ENCODE results near the gene CXorf58. TPM values are rescaled to one million over a fixed set of nuclear protein-coding genes. Genes with fewer than 3 reads are reported as not detected.

Gene CXorf58
- total and polyA plus RNA-seq, 2 of the 4 experiments (the other 2 are of a cell fraction), result not detected

GRCh38 chrX:23935106-23935505 is 27.3 kb downstream of the CXorf58 start:
- Histone ChIP-seq H3K36me3 (ENCODE audit: control insufficient read depth, insufficient read depth, low read length) (no peaks in the 10 kb centered on the region), H3K56ac (ENCODE audit: extremely low read depth, insufficient read depth, low read length) (no peak overlapping the region), H2BK5ac (ENCODE audit: low read depth, low read length, poor library complexity, severe bottlenecking) (no peak overlapping the region), H3K4me2 (ENCODE audit: low read depth, low read length) (no peak overlapping the region), H2BK120ac (ENCODE audit: low read depth, low read length) (no peak overlapping the region), H3K14ac (replicated peaks; ENCODE audit: low read depth, low read length) (no peak overlapping the region), H3K4ac (ENCODE audit: low read depth, low read length) (no peak overlapping the region), H3K9me1 (ENCODE audit: insufficient read depth, low read length) (no peaks in the 10 kb centered on the region), H3K4me3 (ENCODE audit: insufficient read depth, low read depth, low read length) (no peak overlapping the region), H3K27me3 (ENCODE audit: control insufficient read depth, insufficient read depth, low read length) (no peaks in the 10 kb centered on the region; the same call in 1 of the 2 replicates), H3K4me1 (ENCODE audit: control insufficient read depth, insufficient read depth, low read length) (no peaks in the 10 kb centered on the region), H4K20me1 (ENCODE audit: insufficient read depth, low read length) (no peaks in the 10 kb centered on the region), H3K23ac (ENCODE audit: low read depth, low read length) (no peak overlapping the region), H2AFZ (replicated peaks; ENCODE audit: low read length, poor library complexity) (no peak overlapping the region), H4K5ac (ENCODE audit: low read depth, low read length) (no peak overlapping the region), H4K91ac (ENCODE audit: insufficient read depth, low read depth, low read length) (no peak overlapping the region), H3K79me1 (ENCODE audit: low read depth in 1 of 2, low read length in 2 of 2) (no peaks in the 10 kb centered on the region), H3K27ac (ENCODE audit: insufficient read depth, low read length) (no peak overlapping the region), H2BK15ac (ENCODE audit: low read depth, low read length) (no peak overlapping the region), H3K9me3 (ENCODE audit: control insufficient read depth, insufficient read depth, low read length) (no peaks in the 10 kb centered on the region), H2BK20ac (ENCODE audit: low read depth, low read length) (no peak overlapping the region), H3K18ac (ENCODE audit: low read depth, low read length) (no peak overlapping the region), H3K9ac (ENCODE audit: low read depth, low read length) (no peak overlapping the region), H2AK9ac (replicated peaks; ENCODE audit: low read depth, low read length, poor library complexity) (no peak overlapping the region), H4K8ac (ENCODE audit: low read depth in 2 of 2, low read length in 2 of 2) (no peak overlapping the region), H2AK5ac (ENCODE audit: low read depth, low read length) (no peak overlapping the region)
- ATAC-seq (ENCODE audit: low read depth) (no peak), DNase-seq (no peak)
- TF ChIP-seq NFE2L2 (IDR thresholded peaks at IDR 0.05; ENCODE audit: low read depth, low read length) (no peak), SMC3 (IDR thresholded peaks at IDR 0.05; ENCODE audit: low read depth, low read length) (no peak), MXI1 (IDR thresholded peaks at IDR 0.05; ENCODE audit: borderline replicate concordance, low read depth, low read length) (no peak), BHLHE40 (IDR thresholded peaks at IDR 0.05; ENCODE audit: low read depth, low read length) (no peak), ELK1 (IDR thresholded peaks at IDR 0.05; ENCODE audit: borderline replicate concordance, low read depth, low read length) (no peak), RCOR1 (IDR thresholded peaks at IDR 0.05; ENCODE audit: insufficient replicate concordance, low read length) (no peak)
- no TSS peak for BruUV-seq (replicated peaks)
- CTCF ChIA-PET, result interaction anchor here (0.7 kb wide), 1 partner anchor 859 kb away, joined by 4 read pairs; no protein-coding TSS in a partner anchor
- WGBS, 2 experiments (ENCODE audit: extremely low coverage in 2 of 2, insufficient read length in 1 of 2), result 80% methylated on average over 10 of the region's 11 CpGs; no CpG with 5 or more reads in 1 of the 2 experiments
- intact Hi-C loops (cut with micrococcal nuclease) (no loop called here), dilution Hi-C loops (cut with HindIII; ENCODE audit: low sequenced_read_pairs, unreplicated experiment) (no loop called here), in situ Hi-C loops (cut with MboI; ENCODE audit: low sequenced_read_pairs) (no loop called here)
- POLR2A ChIA-PET (ENCODE audit: unreplicated experiment), result no interaction called here

Measured in IMR-90 (cell line).